ENCODE results near the gene ADARB2.

The ADARB2 gene

DNA sequence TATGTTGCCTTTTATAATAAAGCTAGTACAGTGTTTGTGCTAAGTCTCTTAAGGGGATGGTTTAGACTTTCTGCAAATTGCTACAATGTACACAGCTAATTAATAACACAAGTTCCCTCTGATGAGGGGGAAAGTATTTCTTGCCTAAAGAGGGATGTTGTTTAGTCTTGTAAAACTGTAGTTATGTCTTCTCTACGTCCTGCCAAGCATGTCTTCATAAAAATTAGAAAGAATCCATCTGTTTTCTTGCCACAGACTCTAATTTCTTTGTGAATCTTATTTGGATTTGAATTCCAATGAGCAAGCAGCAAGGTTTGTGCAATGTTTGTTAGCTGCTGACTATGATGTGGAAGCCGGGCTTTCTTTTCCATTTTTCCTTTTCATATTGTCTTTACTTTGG lies 28.2 kb downstream of the ADARB2 start:
- H3K36me3 ChIP-seq (ENCODE audit: control insufficient read depth in 1 of 2, insufficient read depth in 2 of 2, low read length in 2 of 2): no peaks in the 10 kb centered on the region
- H3K27ac ChIP-seq (ENCODE audit: low read length): no peak overlapping the region
- H3K9me3 ChIP-seq (ENCODE audit: control insufficient read depth in 1 of 2, low read length in 2 of 2): no peaks in the 10 kb centered on the region
- no peak overlapping the region for H3K4me3 ChIP-seq (ENCODE audit: low read depth in 1 of 2, low read length in 2 of 2)
- H3K27me3 ChIP-seq (ENCODE audit: low read depth, low read length): no peaks in the 10 kb centered on the region
- H3K4me1 ChIP-seq (ENCODE audit: control insufficient read depth in 1 of 2, insufficient read depth in 2 of 2, low read length in 2 of 2): no peaks in the 10 kb centered on the region

DNA sequence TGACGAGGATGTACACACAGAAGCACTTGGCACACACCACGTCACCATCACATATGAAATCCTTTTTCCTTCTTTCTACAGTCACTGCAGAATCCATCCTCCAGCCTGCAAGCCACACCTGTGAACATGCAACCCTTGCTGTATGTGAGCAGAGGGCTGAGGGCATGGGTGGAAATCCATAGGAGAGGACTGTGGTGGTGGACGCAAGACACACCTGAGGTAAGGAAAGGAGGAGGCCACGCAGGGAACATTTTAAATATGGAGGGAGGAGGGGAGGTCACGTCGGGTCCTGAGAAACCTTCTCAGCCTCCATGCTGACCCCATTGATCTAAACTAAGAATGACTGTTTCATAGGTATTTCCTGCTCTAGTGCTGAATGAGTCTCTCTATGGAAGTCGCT lies 28.6 kb downstream of the ADARB2 start:
- Histone ChIP-seq H3K36me3 (ENCODE audit: control insufficient read depth in 1 of 2, insufficient read depth in 2 of 2, low read length in 2 of 2) (no peaks in the 10 kb centered on the region), H3K4me1 (ENCODE audit: control insufficient read depth in 1 of 2, insufficient read depth in 2 of 2, low read length in 2 of 2) (no peaks in the 10 kb centered on the region), H3K27ac (ENCODE audit: low read length) (no peak overlapping the region), H3K4me3 (ENCODE audit: low read depth in 1 of 2, low read length in 2 of 2) (no peak overlapping the region), H3K27me3 (ENCODE audit: low read depth, low read length) (no peaks in the 10 kb centered on the region), H3K9me3 (ENCODE audit: control insufficient read depth in 1 of 2, low read length in 2 of 2) (no peaks in the 10 kb centered on the region)

- Histone ChIP-seq H3K27ac (ENCODE audit: low read length) (no peak overlapping the region), H3K9me3 (ENCODE audit: control insufficient read depth in 1 of 2, low read length in 2 of 2) (no peaks in the 10 kb centered on the region), H3K27me3 (ENCODE audit: low read depth, low read length) (no peaks in the 10 kb centered on the region), H3K4me1 (ENCODE audit: control insufficient read depth in 1 of 2, insufficient read depth in 2 of 2, low read length in 2 of 2) (no peaks in the 10 kb centered on the region), H3K4me3 (ENCODE audit: low read depth in 1 of 2, low read length in 2 of 2) (no peak overlapping the region), H3K36me3 (ENCODE audit: control insufficient read depth in 1 of 2, insufficient read depth in 2 of 2, low read length in 2 of 2) (no peaks in the 10 kb centered on the region)
Measured at GRCh38 chr10:1706711-1707110, 30.6 kb downstream of the ADARB2 start.

DNA sequence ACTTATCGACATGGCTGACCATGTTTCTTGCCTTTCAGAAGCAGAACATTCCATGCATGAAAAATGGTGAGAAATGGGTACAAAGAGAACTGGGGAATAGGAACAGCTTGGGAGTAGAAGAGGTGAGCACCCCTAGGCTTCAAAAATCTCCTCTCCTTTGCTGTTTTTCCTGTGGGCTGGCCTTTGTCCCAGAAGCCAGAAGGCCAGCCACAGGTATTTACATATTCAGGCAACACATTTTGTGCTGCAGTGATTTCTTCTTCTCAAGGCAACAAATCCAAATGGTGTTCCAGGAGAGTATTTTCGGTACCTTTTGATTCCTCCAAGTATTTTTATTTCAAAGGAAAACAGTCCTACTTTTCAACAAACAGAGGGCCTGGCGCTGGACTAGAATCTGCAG lies 31.1 kb downstream of the ADARB2 start:
- H3K27ac ChIP-seq (ENCODE audit: low read length): no peak overlapping the region
- H3K27me3 ChIP-seq (ENCODE audit: low read depth, low read length): no peaks in the 10 kb centered on the region
- no peak overlapping the region for H3K4me3 ChIP-seq (ENCODE audit: low read depth in 1 of 2, low read length in 2 of 2)
- no peaks in the 10 kb centered on the region for H3K9me3 ChIP-seq (ENCODE audit: control insufficient read depth in 1 of 2, low read length in 2 of 2)
- no peaks in the 10 kb centered on the region for H3K36me3 ChIP-seq (ENCODE audit: control insufficient read depth in 1 of 2, insufficient read depth in 2 of 2, low read length in 2 of 2)
- H3K4me1 ChIP-seq (ENCODE audit: control insufficient read depth in 1 of 2, insufficient read depth in 2 of 2, low read length in 2 of 2): no peaks in the 10 kb centered on the region

GRCh38 chr10:1698185-1698584 lies 39.1 kb downstream of the ADARB2 start:
- Histone ChIP-seq H3K27me3 (ENCODE audit: low read depth, low read length) (no peaks in the 10 kb centered on the region), H3K36me3 (ENCODE audit: control insufficient read depth in 1 of 2, insufficient read depth in 2 of 2, low read length in 2 of 2) (no peaks in the 10 kb centered on the region), H3K4me1 (ENCODE audit: control insufficient read depth in 1 of 2, insufficient read depth in 2 of 2, low read length in 2 of 2) (no peaks in the 10 kb centered on the region), H3K9me3 (ENCODE audit: control insufficient read depth in 1 of 2, low read length in 2 of 2) (peaks cover 0 to 3% of the 10 kb centered on the region in 2 donors), H3K27ac (ENCODE audit: low read length) (no peak overlapping the region), H3K4me3 (ENCODE audit: low read depth in 1 of 2, low read length in 2 of 2) (no peak overlapping the region)

DNA sequence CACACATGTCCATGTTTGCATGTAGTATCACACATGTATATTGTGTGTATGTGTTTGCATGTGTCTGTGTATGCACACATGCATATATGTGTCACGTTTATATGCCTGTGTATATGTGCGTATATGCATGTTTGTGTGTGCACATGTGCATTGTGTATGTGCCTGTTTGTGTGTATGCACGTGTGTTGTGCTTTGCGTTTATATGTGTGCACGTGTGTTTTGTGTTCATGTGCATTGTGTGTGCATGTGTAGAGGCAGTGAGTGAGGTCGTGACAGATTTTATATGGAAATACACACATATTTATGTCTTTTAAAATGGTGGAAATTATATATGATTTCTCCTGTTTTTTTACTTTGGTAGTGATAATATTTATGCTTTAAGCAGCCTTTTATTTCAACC lies 41.2 kb downstream of the ADARB2 start:
- H3K27me3 ChIP-seq (ENCODE audit: low read depth, low read length): no peaks in the 10 kb centered on the region
- no peaks in the 10 kb centered on the region for H3K36me3 ChIP-seq (ENCODE audit: control insufficient read depth in 1 of 2, insufficient read depth in 2 of 2, low read length in 2 of 2)
- H3K27ac ChIP-seq (ENCODE audit: low read length): no peak overlapping the region
- H3K4me1 ChIP-seq (ENCODE audit: control insufficient read depth in 1 of 2, insufficient read depth in 2 of 2, low read length in 2 of 2): no peaks in the 10 kb centered on the region
- peaks cover 0 to 3% of the 10 kb centered on the region in 2 donors for H3K9me3 ChIP-seq (ENCODE audit: control insufficient read depth in 1 of 2, low read length in 2 of 2)
- no peak overlapping the region for H3K4me3 ChIP-seq (ENCODE audit: low read depth in 1 of 2, low read length in 2 of 2)

DNA sequence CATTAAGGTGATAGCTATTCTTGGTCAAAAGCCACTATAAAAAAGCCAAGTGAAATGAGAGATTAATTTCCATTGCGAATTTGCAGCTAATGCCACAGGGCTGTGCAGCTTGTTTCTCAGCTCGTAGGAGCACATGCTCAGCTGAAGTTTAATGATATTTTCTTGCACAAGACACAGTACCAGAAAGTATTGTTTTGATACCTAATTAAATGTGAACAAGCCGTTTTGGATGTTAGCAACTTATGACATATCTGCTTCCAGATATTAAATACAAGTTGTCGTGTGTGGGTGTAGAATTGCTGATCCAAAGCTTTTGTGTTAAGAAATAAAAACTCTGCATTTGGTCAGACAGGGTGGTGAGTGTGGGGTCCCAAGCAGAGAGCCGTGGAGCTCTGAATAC lies 47.2 kb downstream of the ADARB2 start:
- H3K4me3 ChIP-seq (ENCODE audit: low read depth in 1 of 2, low read length in 2 of 2): no peak overlapping the region
- H3K27ac ChIP-seq (ENCODE audit: low read length): no peak overlapping the region
- no peaks in the 10 kb centered on the region for H3K4me1 ChIP-seq (ENCODE audit: control insufficient read depth in 1 of 2, insufficient read depth in 2 of 2, low read length in 2 of 2)
- no peaks in the 10 kb centered on the region for H3K27me3 ChIP-seq (ENCODE audit: low read depth, low read length)
- H3K9me3 ChIP-seq (ENCODE audit: control insufficient read depth in 1 of 2, low read length in 2 of 2): no peaks in the 10 kb centered on the region
- no peaks in the 10 kb centered on the region for H3K36me3 ChIP-seq (ENCODE audit: control insufficient read depth in 1 of 2, insufficient read depth in 2 of 2, low read length in 2 of 2)

DNA sequence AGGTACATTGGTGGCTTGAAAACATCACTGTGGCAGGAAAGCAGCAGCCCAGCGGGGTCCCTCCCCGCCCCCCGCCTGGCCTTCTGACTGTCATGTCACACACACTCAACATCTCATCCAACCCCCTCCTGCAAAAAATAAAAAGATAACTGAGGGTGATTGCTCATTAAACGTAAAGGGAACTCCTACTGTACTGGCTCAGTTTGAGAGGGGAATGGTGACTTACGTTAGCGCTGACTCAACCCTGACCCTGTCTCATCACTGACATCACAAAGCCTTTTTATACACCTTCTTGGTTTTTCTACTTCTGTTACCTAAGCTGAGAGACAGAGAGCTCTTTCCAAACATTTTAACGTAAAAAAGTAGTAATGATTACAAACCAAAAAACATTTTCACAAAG lies 48.8 kb downstream of the ADARB2 start:
- H3K9me3 ChIP-seq (ENCODE audit: control insufficient read depth in 1 of 2, low read length in 2 of 2): no peaks in the 10 kb centered on the region
- no peaks in the 10 kb centered on the region for H3K36me3 ChIP-seq (ENCODE audit: control insufficient read depth in 1 of 2, insufficient read depth in 2 of 2, low read length in 2 of 2)
- no peaks in the 10 kb centered on the region for H3K27me3 ChIP-seq (ENCODE audit: low read depth, low read length)
- H3K27ac ChIP-seq (ENCODE audit: low read length): no peak overlapping the region
- no peaks in the 10 kb centered on the region for H3K4me1 ChIP-seq (ENCODE audit: control insufficient read depth in 1 of 2, insufficient read depth in 2 of 2, low read length in 2 of 2)
- H3K4me3 ChIP-seq (ENCODE audit: low read depth in 1 of 2, low read length in 2 of 2): no peak overlapping the region

DNA sequence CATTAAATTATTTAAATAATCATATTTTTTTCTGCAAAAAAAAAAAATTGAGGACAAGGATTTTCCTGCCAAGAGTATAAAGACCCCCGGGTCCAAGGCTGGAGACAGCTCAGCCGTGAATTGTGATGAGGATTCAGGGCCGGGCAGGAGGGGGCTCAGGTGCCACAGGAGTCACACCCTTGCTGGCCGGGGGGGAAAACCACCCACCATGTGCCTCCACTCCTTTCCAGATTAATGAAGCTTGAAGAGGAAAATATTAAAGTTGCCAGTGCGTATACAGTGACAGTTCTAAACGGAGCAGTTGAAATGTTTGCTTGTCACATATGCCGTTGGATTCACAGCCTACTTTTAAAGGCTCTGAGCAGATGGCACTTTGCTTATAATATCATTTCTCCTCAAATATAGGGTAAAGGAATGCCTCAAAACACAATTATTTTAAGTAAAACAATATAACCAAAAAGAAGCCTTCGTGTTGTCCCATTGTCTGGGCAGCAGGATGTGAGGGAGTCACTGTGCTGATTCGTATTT lies 49.6 kb downstream of the ADARB2 start:
- H3K36me3 ChIP-seq (ENCODE audit: control insufficient read depth in 1 of 2, insufficient read depth in 2 of 2, low read length in 2 of 2): no peaks in the 10 kb centered on the region
- H3K4me3 ChIP-seq (ENCODE audit: low read depth in 1 of 2, low read length in 2 of 2): no peak overlapping the region
- no peaks in the 10 kb centered on the region for H3K4me1 ChIP-seq (ENCODE audit: control insufficient read depth in 1 of 2, insufficient read depth in 2 of 2, low read length in 2 of 2)
- H3K27me3 ChIP-seq (ENCODE audit: low read depth, low read length): no peaks in the 10 kb centered on the region
- no peaks in the 10 kb centered on the region for H3K9me3 ChIP-seq (ENCODE audit: control insufficient read depth in 1 of 2, low read length in 2 of 2)
- H3K27ac ChIP-seq (ENCODE audit: low read length): no peak overlapping the region

DNA sequence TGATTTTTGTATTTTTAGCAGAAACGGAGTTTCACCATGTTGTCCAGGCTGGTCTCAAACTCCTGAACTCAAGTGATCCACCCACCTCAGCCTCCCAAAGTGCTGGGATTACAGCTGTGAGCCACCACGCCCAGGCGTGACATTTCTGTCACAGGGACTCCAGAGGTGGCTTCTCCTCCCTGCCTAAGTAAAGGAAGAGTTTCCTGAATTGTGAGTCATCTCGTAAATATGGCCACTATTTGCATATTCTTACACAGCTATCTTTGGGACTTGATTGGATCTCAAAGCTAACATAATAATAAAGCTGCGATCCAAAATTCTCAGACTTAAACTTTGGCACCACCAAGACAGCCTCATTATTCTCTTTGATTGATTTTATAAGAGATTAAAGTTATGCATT lies 50.1 kb downstream of the ADARB2 start:
- no peaks in the 10 kb centered on the region for H3K27me3 ChIP-seq (ENCODE audit: low read depth, low read length)
- no peaks in the 10 kb centered on the region for H3K4me1 ChIP-seq (ENCODE audit: control insufficient read depth in 1 of 2, insufficient read depth in 2 of 2, low read length in 2 of 2)
- H3K36me3 ChIP-seq (ENCODE audit: control insufficient read depth in 1 of 2, insufficient read depth in 2 of 2, low read length in 2 of 2): no peaks in the 10 kb centered on the region
- no peaks in the 10 kb centered on the region for H3K9me3 ChIP-seq (ENCODE audit: control insufficient read depth in 1 of 2, low read length in 2 of 2)
- H3K27ac ChIP-seq (ENCODE audit: low read length): no peak overlapping the region
- no peak overlapping the region for H3K4me3 ChIP-seq (ENCODE audit: low read depth in 1 of 2, low read length in 2 of 2)

- Histone ChIP-seq H3K4me3 (ENCODE audit: low read depth in 1 of 2, low read length in 2 of 2) (no peak overlapping the region), H3K36me3 (ENCODE audit: control insufficient read depth in 1 of 2, insufficient read depth in 2 of 2, low read length in 2 of 2) (no peaks in the 10 kb centered on the region), H3K4me1 (ENCODE audit: control insufficient read depth in 1 of 2, insufficient read depth in 2 of 2, low read length in 2 of 2) (no peaks in the 10 kb centered on the region), H3K27ac (ENCODE audit: low read length) (no peak overlapping the region), H3K9me3 (ENCODE audit: control insufficient read depth in 1 of 2, low read length in 2 of 2) (no peaks in the 10 kb centered on the region), H3K27me3 (ENCODE audit: low read depth, low read length) (no peaks in the 10 kb centered on the region)
Measured at GRCh38 chr10:1686491-1686749, 50.9 kb downstream of the ADARB2 start.

DNA sequence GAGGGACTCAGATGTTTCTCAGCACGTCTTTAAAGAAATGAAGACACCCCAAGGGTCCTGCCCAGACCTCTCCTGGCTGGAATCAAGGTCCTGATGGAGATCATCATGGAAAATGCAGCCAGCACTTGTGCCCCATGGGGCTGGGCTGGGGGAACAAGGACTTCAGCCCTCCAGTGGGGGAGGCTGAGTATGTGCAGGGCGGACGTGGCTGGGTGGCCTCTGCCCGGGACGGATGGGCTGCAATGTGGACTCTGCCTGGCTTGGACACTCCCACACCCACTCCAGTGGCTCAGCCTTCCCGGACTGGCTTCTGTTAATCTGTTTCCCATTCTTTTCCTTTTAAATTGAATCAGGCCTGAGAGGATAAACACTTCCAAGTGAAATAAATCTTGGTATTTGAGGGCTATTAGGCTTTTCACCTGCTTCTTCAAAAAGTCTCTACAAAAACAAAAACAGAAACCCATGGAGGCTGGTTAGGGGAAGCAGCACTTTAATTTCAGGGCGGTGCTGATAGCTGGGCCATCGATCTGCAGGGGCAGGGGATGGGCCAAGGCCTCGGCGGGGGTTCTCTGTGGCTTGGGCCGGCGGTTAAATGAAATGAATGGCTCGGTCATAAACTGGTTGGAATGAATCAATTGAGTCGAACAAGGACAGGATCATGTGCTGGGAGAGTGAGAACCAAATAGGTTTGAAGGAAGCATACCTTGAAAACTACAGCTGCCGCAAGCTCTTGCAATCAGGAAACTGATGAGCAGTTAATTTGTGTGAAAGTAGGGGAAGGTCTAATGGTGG lies 51.4 kb downstream of the ADARB2 start:
- no peaks in the 10 kb centered on the region for H3K36me3 ChIP-seq (ENCODE audit: control insufficient read depth in 1 of 2, insufficient read depth in 2 of 2, low read length in 2 of 2)
- no peaks in the 10 kb centered on the region for H3K27me3 ChIP-seq (ENCODE audit: low read depth, low read length)
- H3K27ac ChIP-seq (ENCODE audit: low read length): no peak overlapping the region
- H3K4me1 ChIP-seq (ENCODE audit: control insufficient read depth in 1 of 2, insufficient read depth in 2 of 2, low read length in 2 of 2): no peaks in the 10 kb centered on the region
- no peaks in the 10 kb centered on the region for H3K9me3 ChIP-seq (ENCODE audit: control insufficient read depth in 1 of 2, low read length in 2 of 2)
- H3K4me3 ChIP-seq (ENCODE audit: low read depth in 1 of 2, low read length in 2 of 2): no peak overlapping the region

All from muscle layer of duodenum (tissue), 2 donors.